ENCODE results near the gene TMEM52.

Gene TMEM52

GRCh38 chr1:1943834-1944570 lies 24.9 kb upstream of the TMEM52 start (continued):
- TF ChIP-seq, protein P1, sequence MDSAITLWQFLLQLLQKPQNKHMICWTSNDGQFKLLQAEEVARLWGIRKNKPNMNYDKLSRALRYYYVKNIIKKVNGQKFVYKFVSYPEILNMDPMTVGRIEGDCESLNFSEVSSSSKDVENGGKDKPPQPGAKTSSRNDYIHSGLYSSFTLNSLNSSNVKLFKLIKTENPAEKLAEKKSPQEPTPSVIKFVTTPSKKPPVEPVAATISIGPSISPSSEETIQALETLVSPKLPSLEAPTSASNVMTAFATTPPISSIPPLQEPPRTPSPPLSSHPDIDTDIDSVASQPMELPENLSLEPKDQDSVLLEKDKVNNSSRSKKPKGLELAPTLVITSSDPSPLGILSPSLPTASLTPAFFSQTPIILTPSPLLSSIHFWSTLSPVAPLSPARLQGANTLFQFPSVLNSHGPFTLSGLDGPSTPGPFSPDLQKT (IDR thresholded peaks at IDR 0.05; ENCODE audit: borderline replicate concordance, low read depth, low read length): no peak
- TF ChIP-seq, protein P2, sequence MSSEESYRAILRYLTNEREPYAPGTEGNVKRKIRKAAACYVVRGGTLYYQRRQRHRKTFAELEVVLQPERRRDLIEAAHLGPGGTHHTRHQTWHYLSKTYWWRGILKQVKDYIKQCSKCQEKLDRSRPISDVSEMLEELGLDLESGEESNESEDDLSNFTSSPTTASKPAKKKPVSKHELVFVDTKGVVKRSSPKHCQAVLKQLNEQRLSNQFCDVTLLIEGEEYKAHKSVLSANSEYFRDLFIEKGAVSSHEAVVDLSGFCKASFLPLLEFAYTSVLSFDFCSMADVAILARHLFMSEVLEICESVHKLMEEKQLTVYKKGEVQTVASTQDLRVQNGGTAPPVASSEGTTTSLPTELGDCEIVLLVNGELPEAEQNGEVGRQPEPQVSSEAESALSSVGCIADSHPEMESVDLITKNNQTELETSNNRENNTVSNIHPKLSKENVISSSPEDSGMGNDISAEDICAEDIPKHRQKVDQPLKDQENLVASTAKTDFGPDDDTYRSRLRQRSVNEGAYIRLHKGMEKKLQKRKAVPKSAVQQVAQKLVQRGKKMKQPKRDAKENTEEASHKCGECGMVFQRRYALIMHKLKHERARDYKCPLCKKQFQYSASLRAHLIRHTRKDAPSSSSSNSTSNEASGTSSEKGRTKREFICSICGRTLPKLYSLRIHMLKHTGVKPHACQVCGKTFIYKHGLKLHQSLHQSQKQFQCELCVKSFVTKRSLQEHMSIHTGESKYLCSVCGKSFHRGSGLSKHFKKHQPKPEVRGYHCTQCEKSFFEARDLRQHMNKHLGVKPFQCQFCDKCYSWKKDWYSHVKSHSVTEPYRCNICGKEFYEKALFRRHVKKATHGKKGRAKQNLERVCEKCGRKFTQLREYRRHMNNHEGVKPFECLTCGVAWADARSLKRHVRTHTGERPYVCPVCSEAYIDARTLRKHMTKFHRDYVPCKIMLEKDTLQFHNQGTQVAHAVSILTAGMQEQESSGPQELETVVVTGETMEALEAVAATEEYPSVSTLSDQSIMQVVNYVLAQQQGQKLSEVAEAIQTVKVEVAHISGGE (tag by site-specific recombination; conservative IDR thresholded peaks at IDR 0.05; ENCODE audit: low read depth): no peak

GRCh38 chr1:1942753-1943656 lies 23.9 kb upstream of the TMEM52 start:
- no peak for TF ChIP-seq ZNF311 (tag by site-specific recombination; IDR thresholded peaks at IDR 0.05; ENCODE audit: borderline replicate concordance)
- no peak for TF ChIP-seq ZNF366 (tag by site-specific recombination; conservative IDR thresholded peaks at IDR 0.05)
- no peak for TF ChIP-seq ZNF473 (tag by site-specific recombination; IDR thresholded peaks at IDR 0.05)
- TF ChIP-seq, protein P3, sequence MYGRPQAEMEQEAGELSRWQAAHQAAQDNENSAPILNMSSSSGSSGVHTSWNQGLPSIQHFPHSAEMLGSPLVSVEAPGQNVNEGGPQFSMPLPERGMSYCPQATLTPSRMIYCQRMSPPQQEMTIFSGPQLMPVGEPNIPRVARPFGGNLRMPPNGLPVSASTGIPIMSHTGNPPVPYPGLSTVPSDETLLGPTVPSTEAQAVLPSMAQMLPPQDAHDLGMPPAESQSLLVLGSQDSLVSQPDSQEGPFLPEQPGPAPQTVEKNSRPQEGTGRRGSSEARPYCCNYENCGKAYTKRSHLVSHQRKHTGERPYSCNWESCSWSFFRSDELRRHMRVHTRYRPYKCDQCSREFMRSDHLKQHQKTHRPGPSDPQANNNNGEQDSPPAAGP (tag by site-specific recombination; IDR thresholded peaks at IDR 0.05): no peak
- TF ChIP-seq MZF1 (tag by site-specific recombination; IDR thresholded peaks at IDR 0.05; ENCODE audit: borderline replicate concordance): no peak
- no peak for TF ChIP-seq ZBTB48 (tag by site-specific recombination; IDR thresholded peaks at IDR 0.05)
- no peak for TF ChIP-seq ZIC2 (tag by site-specific recombination; IDR thresholded peaks at IDR 0.05)
- TF ChIP-seq ZNF623 (tag by site-specific recombination; IDR thresholded peaks at IDR 0.05): no peak
- TF ChIP-seq, protein P4, sequence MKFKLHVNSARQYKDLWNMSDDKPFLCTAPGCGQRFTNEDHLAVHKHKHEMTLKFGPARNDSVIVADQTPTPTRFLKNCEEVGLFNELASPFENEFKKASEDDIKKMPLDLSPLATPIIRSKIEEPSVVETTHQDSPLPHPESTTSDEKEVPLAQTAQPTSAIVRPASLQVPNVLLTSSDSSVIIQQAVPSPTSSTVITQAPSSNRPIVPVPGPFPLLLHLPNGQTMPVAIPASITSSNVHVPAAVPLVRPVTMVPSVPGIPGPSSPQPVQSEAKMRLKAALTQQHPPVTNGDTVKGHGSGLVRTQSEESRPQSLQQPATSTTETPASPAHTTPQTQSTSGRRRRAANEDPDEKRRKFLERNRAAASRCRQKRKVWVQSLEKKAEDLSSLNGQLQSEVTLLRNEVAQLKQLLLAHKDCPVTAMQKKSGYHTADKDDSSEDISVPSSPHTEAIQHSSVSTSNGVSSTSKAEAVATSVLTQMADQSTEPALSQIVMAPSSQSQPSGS (tag by site-specific recombination; IDR thresholded peaks at IDR 0.05; ENCODE audit: low read depth): no peak
- TF ChIP-seq ZNF692 (tag by site-specific recombination; IDR thresholded peaks at IDR 0.05): no peak
- TF ChIP-seq ZNF140 (tag by site-specific recombination; IDR thresholded peaks at IDR 0.05): no peak
- TF ChIP-seq ZNF561 (tag by site-specific recombination; IDR thresholded peaks at IDR 0.05; ENCODE audit: borderline replicate concordance): no peak
- no peak for TF ChIP-seq YY1 (tag by site-specific recombination; IDR thresholded peaks at IDR 0.05)
- no peak for TF ChIP-seq ZNF121 (tag by site-specific recombination; IDR thresholded peaks at IDR 0.05)
- no peak for TF ChIP-seq ZNF791 (tag by site-specific recombination; IDR thresholded peaks at IDR 0.05)
- no peak for TF ChIP-seq GFI1B (tag by site-specific recombination; IDR thresholded peaks at IDR 0.05)
- no peak for TF ChIP-seq ZNF350 (tag by site-specific recombination; IDR thresholded peaks at IDR 0.05)
- no peak for TF ChIP-seq ZNF747 (tag by site-specific recombination; IDR thresholded peaks at IDR 0.05)
- Histone ChIP-seq H3K36me3 (ENCODE audit: control insufficient read depth in 2 of 2, insufficient read depth in 1 of 2, low read length in 2 of 2) (no peaks in the 10 kb centered on the region), H3K4me3 (ENCODE audit: low read depth, low read length) (no peak overlapping the region), H3K27ac (ENCODE audit: extremely low read depth, low read depth, low read length) (no peak overlapping the region), H3K9me3 (ENCODE audit: control insufficient read depth, insufficient read depth, low read depth, low read length) (no peaks in the 10 kb centered on the region), H3K4me1 (ENCODE audit: control insufficient read depth, insufficient read depth, low read length) (no peaks in the 10 kb centered on the region)
- POLR2A ChIA-PET: no interaction called here
- CTCF ChIA-PET: interaction anchor here (0.9 to 4.8 kb wide), 7 partner anchors 10 to 103 kb away, joined by 3 to 52 read pairs (median 7); no protein-coding TSS in a partner anchor
